SK-N-SH treated with all-trans-retinoic acid at 6 μM for 48 hours (cell line): Measurements from ENCODE around the gene RGS1.

ENCODE experiments used
- ATAC-seq: fragments of 200-7000 bp; cut with Tn5 transposase; 3 replicates; pipeline ENCODE4 v1.9.1; 2020; ENCODE audit warnings: mild to moderate bottlenecking, moderate library complexity
- ARNTL ChIP-seq: fragments of 450-650 bp; formaldehyde crosslinking; IDR thresholded peaks from 2 replicates; pipeline ENCODE4 v1.5.0; 2020; ENCODE audit warnings: low read depth, mild to moderate bottlenecking, moderate library complexity, borderline replicate concordance
- BACH2 ChIP-seq: fragments of 250-450 bp; sonication (Bioruptor Pico); IDR thresholded peaks from 2 replicates; pipeline ENCODE4 v1.9.0; 2021; ENCODE audit warnings: mild to moderate bottlenecking, borderline replicate concordance
- CSDC2 ChIP-seq: fragments of 250-450 bp; sonication (Bioruptor Pico); IDR thresholded peaks from 2 replicates; pipeline ENCODE4 v1.5.0; 2020; ENCODE audit warnings: mild to moderate bottlenecking, moderate library complexity
- ESRRG ChIP-seq: fragments of 250-450 bp; sonication (Bioruptor Pico); IDR thresholded peaks from 2 replicates; pipeline ENCODE4 v1.6.1; 2021; ENCODE audit warnings: mild to moderate bottlenecking
- GLIS3 ChIP-seq: fragments of 250-450 bp; sonication (Bioruptor Pico); IDR thresholded peaks from 2 replicates; pipeline ENCODE4 v1.5.0; 2020; ENCODE audit warnings: mild to moderate bottlenecking, moderate library complexity
- OSR1 ChIP-seq: fragments of 250-450 bp; sonication (Bioruptor Pico); IDR thresholded peaks from 2 replicates; pipeline ENCODE4 v1.8.0; 2022; ENCODE audit warnings: moderate library complexity, mild to moderate bottlenecking, inconsistent platforms
- PPARA ChIP-seq: fragments of 250-450 bp; sonication (Bioruptor Pico); IDR thresholded peaks from 2 replicates; pipeline ENCODE4 v1.5.0; 2020; ENCODE audit warnings: mild to moderate bottlenecking, borderline replicate concordance
- RARB ChIP-seq: fragments of 250-450 bp; sonication (Bioruptor Pico); IDR thresholded peaks from 2 replicates; pipeline ENCODE4 v1.8.0; 2021; ENCODE audit warnings: mild to moderate bottlenecking, moderate library complexity
- SNAI2 ChIP-seq: fragments of 250-450 bp; sonication (Bioruptor Pico); IDR thresholded peaks from 2 replicates; pipeline ENCODE4 v1.5.0; 2020; ENCODE audit warnings: mild to moderate bottlenecking, moderate library complexity
- TCF4 ChIP-seq: fragments of 250-450 bp; sonication (Bioruptor Pico); IDR thresholded peaks from 2 replicates; pipeline ENCODE4 v1.8.0; 2021; ENCODE audit warnings: mild to moderate bottlenecking, moderate library complexity, borderline replicate concordance
- TOX ChIP-seq: fragments of 250-450 bp; sonication (Bioruptor Pico); IDR thresholded peaks from 2 replicates; pipeline ENCODE4 v1.8.0; 2021; ENCODE audit warnings: mild to moderate bottlenecking, moderate library complexity, borderline replicate concordance
- ZC3H10 ChIP-seq: fragments of 250-450 bp; sonication (Bioruptor Pico); IDR thresholded peaks from 2 replicates; pipeline ENCODE4 v1.5.1; 2021; ENCODE audit warnings: mild to moderate bottlenecking, moderate library complexity
- ZFP3 ChIP-seq: fragments of 250-450 bp; sonication (Bioruptor Pico); IDR thresholded peaks from 2 replicates; pipeline ENCODE4 v1.5.0; 2020; ENCODE audit warnings: mild to moderate bottlenecking, moderate library complexity
- ZFP30 ChIP-seq: fragments of 450-650 bp; formaldehyde crosslinking; IDR thresholded peaks from 2 replicates; pipeline ENCODE4 v1.5.0; 2022; ENCODE audit warnings: mild to moderate bottlenecking, moderate library complexity
- ZNF565 ChIP-seq: fragments of 450-650 bp; formaldehyde crosslinking; conservative IDR thresholded peaks from 2 replicates; pipeline ENCODE4 v1.5.0; 2020; ENCODE audit warnings: low read depth, mild to moderate bottlenecking, moderate library complexity
- ZNF70 ChIP-seq: fragments of 450-650 bp; formaldehyde crosslinking; IDR thresholded peaks from 2 replicates; pipeline ENCODE4 v1.5.0; 2020; ENCODE audit warnings: mild to moderate bottlenecking, moderate library complexity
- ZNF8 ChIP-seq: fragments of 450-650 bp; formaldehyde crosslinking; IDR thresholded peaks from 2 replicates; pipeline ENCODE4 v1.5.0; 2020; ENCODE audit warnings: mild to moderate bottlenecking, moderate library complexity
- TF ChIP-seq, protein P1 (sequence below): fragments of 250-450 bp; sonication (Bioruptor Pico); IDR thresholded peaks from 2 replicates; pipeline ENCODE4 v1.8.0; 2021; ENCODE audit warnings: low read depth, mild to moderate bottlenecking, moderate library complexity, borderline replicate concordance
- TF ChIP-seq, protein P2 (sequence below): fragments of 250-450 bp; sonication (Bioruptor Pico); IDR thresholded peaks from 2 replicates; pipeline ENCODE4 v1.8.0; 2020; ENCODE audit warnings: mild to moderate bottlenecking, moderate library complexity, borderline replicate concordance
- TF ChIP-seq, protein P3 (sequence below): fragments of 250-450 bp; sonication (Bioruptor Pico); IDR thresholded peaks from 2 replicates; pipeline ENCODE4 v1.5.1; 2021; ENCODE audit warnings: mild to moderate bottlenecking, moderate library complexity
- TF ChIP-seq, protein P4 (sequence below): fragments of 250-450 bp; sonication (Bioruptor Pico); IDR thresholded peaks from 2 replicates; pipeline ENCODE4 v1.5.0; 2020; ENCODE audit warnings: mild to moderate bottlenecking, moderate library complexity

The RGS1 gene

DNA sequence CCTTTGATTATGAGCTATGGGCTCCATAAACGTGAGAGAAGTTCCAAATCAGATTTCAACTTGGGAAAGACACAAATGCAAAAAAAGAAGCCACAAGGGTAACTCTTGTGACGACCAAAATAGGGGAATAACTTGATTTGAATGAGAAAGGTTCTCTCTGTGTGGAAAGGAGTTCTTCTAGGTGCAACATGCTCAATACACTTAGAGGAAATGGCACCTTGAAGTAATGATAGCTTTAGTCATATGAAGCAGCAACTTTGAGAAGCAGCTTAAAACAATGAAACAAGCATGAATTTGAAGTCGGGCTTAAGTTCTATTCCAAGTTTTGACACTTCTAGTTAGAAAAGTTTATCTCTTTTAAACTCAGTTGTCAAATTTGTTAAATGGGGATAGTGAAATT, 21.8 kb upstream of the RGS1 start (continued):
- TF ChIP-seq, protein P1, sequence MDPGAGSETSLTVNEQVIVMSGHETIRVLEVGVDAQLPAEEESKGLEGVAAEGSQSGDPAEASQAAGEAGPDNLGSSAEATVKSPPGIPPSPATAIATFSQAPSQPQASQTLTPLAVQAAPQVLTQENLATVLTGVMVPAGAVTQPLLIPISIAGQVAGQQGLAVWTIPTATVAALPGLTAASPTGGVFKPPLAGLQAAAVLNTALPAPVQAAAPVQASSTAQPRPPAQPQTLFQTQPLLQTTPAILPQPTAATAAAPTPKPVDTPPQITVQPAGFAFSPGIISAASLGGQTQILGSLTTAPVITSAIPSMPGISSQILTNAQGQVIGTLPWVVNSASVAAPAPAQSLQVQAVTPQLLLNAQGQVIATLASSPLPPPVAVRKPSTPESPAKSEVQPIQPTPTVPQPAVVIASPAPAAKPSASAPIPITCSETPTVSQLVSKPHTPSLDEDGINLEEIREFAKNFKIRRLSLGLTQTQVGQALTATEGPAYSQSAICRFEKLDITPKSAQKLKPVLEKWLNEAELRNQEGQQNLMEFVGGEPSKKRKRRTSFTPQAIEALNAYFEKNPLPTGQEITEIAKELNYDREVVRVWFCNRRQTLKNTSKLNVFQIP, result no peak
- TF ChIP-seq ZNF70, result no peak
- TF ChIP-seq CSDC2 (CRISPR knock-in tag), result no peak
- TF ChIP-seq, protein P2, sequence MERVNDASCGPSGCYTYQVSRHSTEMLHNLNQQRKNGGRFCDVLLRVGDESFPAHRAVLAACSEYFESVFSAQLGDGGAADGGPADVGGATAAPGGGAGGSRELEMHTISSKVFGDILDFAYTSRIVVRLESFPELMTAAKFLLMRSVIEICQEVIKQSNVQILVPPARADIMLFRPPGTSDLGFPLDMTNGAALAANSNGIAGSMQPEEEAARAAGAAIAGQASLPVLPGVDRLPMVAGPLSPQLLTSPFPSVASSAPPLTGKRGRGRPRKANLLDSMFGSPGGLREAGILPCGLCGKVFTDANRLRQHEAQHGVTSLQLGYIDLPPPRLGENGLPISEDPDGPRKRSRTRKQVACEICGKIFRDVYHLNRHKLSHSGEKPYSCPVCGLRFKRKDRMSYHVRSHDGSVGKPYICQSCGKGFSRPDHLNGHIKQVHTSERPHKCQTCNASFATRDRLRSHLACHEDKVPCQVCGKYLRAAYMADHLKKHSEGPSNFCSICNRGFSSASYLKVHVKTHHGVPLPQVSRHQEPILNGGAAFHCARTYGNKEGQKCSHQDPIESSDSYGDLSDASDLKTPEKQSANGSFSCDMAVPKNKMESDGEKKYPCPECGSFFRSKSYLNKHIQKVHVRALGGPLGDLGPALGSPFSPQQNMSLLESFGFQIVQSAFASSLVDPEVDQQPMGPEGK (CRISPR knock-in tag), result no peak

DNA sequence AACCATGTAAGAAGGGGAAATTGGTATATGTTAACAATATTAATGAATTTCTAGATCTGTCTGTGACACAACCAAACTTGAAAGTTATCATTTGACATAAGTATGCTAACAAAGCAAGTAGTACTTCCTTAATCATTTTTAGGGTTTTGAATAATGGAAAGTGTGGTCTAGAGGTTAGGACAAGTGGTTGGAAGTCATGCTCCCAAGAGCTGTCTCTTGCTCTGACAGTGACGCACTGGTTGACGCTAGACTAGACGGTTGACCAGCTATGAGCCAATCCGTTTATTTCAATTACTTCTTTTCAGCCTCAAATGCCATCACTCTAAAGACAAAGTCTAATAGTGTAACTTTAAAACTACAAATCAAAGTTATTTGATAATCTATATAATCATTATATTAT, 20.7 kb upstream of the RGS1 start:
- no peak for ATAC-seq
- TF ChIP-seq ZNF8, result no peak
- TF ChIP-seq, protein P2 (CRISPR knock-in tag), result no peak
- no peak for TF ChIP-seq SNAI2 (CRISPR knock-in tag)
- TF ChIP-seq ZC3H10, result no peak
- TF ChIP-seq ZFP3 (CRISPR knock-in tag), result no peak
- TF ChIP-seq TOX (CRISPR knock-in tag), result no peak
- TF ChIP-seq ARNTL (CRISPR knock-in tag), result no peak
- no peak for TF ChIP-seq PPARA (CRISPR knock-in tag)
- TF ChIP-seq, protein P3, sequence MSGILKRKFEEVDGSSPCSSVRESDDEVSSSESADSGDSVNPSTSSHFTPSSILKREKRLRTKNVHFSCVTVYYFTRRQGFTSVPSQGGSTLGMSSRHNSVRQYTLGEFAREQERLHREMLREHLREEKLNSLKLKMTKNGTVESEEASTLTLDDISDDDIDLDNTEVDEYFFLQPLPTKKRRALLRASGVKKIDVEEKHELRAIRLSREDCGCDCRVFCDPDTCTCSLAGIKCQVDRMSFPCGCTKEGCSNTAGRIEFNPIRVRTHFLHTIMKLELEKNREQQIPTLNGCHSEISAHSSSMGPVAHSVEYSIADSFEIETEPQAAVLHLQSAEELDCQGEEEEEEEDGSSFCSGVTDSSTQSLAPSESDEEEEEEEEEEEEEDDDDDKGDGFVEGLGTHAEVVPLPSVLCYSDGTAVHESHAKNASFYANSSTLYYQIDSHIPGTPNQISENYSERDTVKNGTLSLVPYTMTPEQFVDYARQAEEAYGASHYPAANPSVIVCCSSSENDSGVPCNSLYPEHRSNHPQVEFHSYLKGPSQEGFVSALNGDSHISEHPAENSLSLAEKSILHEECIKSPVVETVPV (CRISPR knock-in tag), result no peak
- no peak for TF ChIP-seq ZFP30 (CRISPR knock-in tag)
- TF ChIP-seq ZNF565, result no peak
- TF ChIP-seq TCF4 (CRISPR knock-in tag), result no peak
- no peak for TF ChIP-seq GLIS3 (CRISPR knock-in tag)
- TF ChIP-seq, protein P1, result no peak
- TF ChIP-seq BACH2 (CRISPR knock-in tag), result no peak
- TF ChIP-seq RARB (CRISPR knock-in tag), result no peak
- TF ChIP-seq, protein P4, sequence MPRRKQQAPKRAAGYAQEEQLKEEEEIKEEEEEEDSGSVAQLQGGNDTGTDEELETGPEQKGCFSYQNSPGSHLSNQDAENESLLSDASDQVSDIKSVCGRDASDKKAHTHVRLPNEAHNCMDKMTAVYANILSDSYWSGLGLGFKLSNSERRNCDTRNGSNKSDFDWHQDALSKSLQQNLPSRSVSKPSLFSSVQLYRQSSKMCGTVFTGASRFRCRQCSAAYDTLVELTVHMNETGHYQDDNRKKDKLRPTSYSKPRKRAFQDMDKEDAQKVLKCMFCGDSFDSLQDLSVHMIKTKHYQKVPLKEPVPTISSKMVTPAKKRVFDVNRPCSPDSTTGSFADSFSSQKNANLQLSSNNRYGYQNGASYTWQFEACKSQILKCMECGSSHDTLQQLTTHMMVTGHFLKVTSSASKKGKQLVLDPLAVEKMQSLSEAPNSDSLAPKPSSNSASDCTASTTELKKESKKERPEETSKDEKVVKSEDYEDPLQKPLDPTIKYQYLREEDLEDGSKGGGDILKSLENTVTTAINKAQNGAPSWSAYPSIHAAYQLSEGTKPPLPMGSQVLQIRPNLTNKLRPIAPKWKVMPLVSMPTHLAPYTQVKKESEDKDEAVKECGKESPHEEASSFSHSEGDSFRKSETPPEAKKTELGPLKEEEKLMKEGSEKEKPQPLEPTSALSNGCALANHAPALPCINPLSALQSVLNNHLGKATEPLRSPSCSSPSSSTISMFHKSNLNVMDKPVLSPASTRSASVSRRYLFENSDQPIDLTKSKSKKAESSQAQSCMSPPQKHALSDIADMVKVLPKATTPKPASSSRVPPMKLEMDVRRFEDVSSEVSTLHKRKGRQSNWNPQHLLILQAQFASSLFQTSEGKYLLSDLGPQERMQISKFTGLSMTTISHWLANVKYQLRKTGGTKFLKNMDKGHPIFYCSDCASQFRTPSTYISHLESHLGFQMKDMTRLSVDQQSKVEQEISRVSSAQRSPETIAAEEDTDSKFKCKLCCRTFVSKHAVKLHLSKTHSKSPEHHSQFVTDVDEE (CRISPR knock-in tag), result no peak

DNA sequence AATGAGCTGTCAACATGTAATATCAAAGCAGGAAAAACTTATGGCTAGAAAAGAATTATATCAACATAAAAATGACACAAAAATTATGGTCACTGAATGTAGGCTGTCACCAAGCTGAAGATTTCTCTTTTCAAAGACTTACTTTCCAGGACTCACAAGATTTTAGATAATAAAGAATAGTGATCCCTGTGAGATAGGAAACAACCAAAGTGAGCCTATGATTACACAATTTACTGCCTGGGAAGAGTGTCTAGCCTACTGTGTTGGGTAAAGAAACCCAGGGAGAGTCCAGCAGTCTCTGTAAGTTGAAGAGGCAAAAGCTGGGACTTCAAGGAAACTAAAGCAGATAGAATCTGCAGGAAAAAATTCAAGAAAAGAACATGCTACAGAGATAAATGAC, 20.2 kb upstream of the RGS1 start:
- no peak for ATAC-seq
- no peak for TF ChIP-seq ZNF565
- no peak for TF ChIP-seq SNAI2 (CRISPR knock-in tag)
- TF ChIP-seq, protein P3 (CRISPR knock-in tag), result no peak
- TF ChIP-seq TCF4 (CRISPR knock-in tag), result no peak
- no peak for TF ChIP-seq ZC3H10
- no peak for TF ChIP-seq GLIS3 (CRISPR knock-in tag)
- TF ChIP-seq, protein P1, result no peak
- TF ChIP-seq ZFP30 (CRISPR knock-in tag), result no peak
- no peak for TF ChIP-seq OSR1 (CRISPR knock-in tag)
- TF ChIP-seq ZNF70, result no peak
- no peak for TF ChIP-seq RARB (CRISPR knock-in tag)
- TF ChIP-seq ESRRG (CRISPR knock-in tag), result no peak
